Panc1 (cell line): ENCODE results near the gene PAK1. TPM values are rescaled to one million over a fixed set of nuclear protein-coding genes. Genes with fewer than 3 reads are reported as not detected.

Experiments
- ATAC-seq: fragments of 200-7000 bp; cut with Tn5 transposase; 2 replicates; pipeline ENCODE4 v1.9.1; 2020; ENCODE audit warnings: mild to moderate bottlenecking, moderate library complexity
- BruUV-seq: library from RNA; stranded (reverse); fragments of 400-500 nt; replicated peaks from 2 replicates; lab custom pipeline; 2021; lab: Mats Ljungman, UMichigan
- CTCF ChIA-PET: fragments of 300-600 bp; sonication (Branson Sonifier 250); formaldehyde crosslinking; loops from one replicate; lab custom pipeline; 2022; ENCODE audit warnings: antibody characterized with exemption; lab: Charles Lee
- POLR2A ChIA-PET: fragments of 300-600 bp; sonication (Branson Sonifier 250); formaldehyde crosslinking; loops from one replicate; lab custom pipeline; 2022; ENCODE audit warnings: antibody characterized with exemption; lab: Charles Lee
- DNase-seq: peaks from one replicate; pipeline ENCODE4 v3.0.0-alpha.2; 2010; ENCODE audit warnings: low read depth, low spot score
- H3K27ac ChIP-seq: 2 replicates; pipeline ENCODE4 v1.5.1; 2011; ENCODE audit warnings: mild to moderate bottlenecking, low read length, inconsistent platforms
- H3K27me3 ChIP-seq: fragments of 200-500 bp; sonication (Bioruptor generic); 2 replicates; pipeline ENCODE4 v1.6.0; 2014; ENCODE audit warnings: low read length, inconsistent platforms; ENCODE audit not compliant: control insufficient read depth, insufficient read depth
- H3K36me3 ChIP-seq: fragments of 200-500 bp; sonication (Bioruptor generic); 2 replicates; pipeline ENCODE4 v1.5.1; 2014; ENCODE audit warnings: inconsistent platforms, mild to moderate bottlenecking, low read length, moderate library complexity; ENCODE audit not compliant: control insufficient read depth, insufficient read depth
- H3K4me1 ChIP-seq: 2 replicates; pipeline ENCODE4 v1.5.1; 2011; ENCODE audit warnings: inconsistent platforms, mild to moderate bottlenecking, low read length, moderate library complexity; ENCODE audit not compliant: control insufficient read depth, insufficient read depth
- H3K4me3 ChIP-seq, 2 experiments: 2 replicates each; pipeline ENCODE4 v1.5.1; 2011 to 2012; ENCODE audit warnings: low read depth in 2 of 2, low read length in 2 of 2, mild to moderate bottlenecking in 2 of 2, inconsistent platforms in 1 of 2, moderate library complexity in 1 of 2
- H3K9me3 ChIP-seq: fragments of 200-500 bp; sonication (Bioruptor generic); 2 replicates; pipeline ENCODE4 v1.5.1; 2014; ENCODE audit warnings: low read depth, mild to moderate bottlenecking, inconsistent platforms, low read length, moderate library complexity; ENCODE audit not compliant: control insufficient read depth, insufficient read depth
- POLR2AphosphoS5 ChIP-seq: IDR thresholded peaks from 2 replicates; pipeline ENCODE4 v1.6.1; 2012; ENCODE audit warnings: mild to moderate bottlenecking, low read depth, low read length, moderate library complexity
- SIN3A ChIP-seq: IDR thresholded peaks from 2 replicates; pipeline ENCODE4 v1.6.1; 2012; ENCODE audit warnings: low read depth, mild to moderate bottlenecking, low read length, moderate library complexity, borderline replicate concordance; ENCODE audit not compliant: insufficient read depth
- TCF7L2 ChIP-seq: IDR thresholded peaks from 2 replicates; pipeline ENCODE4 v1.6.1; 2011; ENCODE audit warnings: mild to moderate bottlenecking, low read depth, low read length, inconsistent platforms
- in situ Hi-C: cut with HindIII; loops from 2 replicates; pipeline ENCODE4 v1.10.0; 2016; ENCODE audit warnings: low sequenced_read_pairs, low pct_unique_long_range_greater_than_20kb
- intact Hi-C: fragments of 100-400 bp; cut with micrococcal nuclease; formaldehyde crosslinking; loops from one replicate; pipeline ENCODE4 v1.10.0; 2022; ENCODE audit not compliant: unreplicated experiment
- total RNA-seq: library from RNA; stranded (reverse); gene quantifications from one replicate; pipeline ENCODE4 v1.2.1, GENCODE V29; 2021; ENCODE audit not compliant: unreplicated experiment
- TF ChIP-seq, protein P1 (sequence below): fragments of 450-650 bp; IDR thresholded peaks from 2 replicates; pipeline ENCODE4 v1.5.1; 2017; ENCODE audit warnings: mild to moderate bottlenecking
- TF ChIP-seq, protein P2 (sequence below), 2 experiments: IDR thresholded peaks; 2 replicates each; pipeline ENCODE4 v1.6.1; 2011 to 2012; ENCODE audit warnings: low read depth in 2 of 2, control low read depth in 1 of 2, low read length in 1 of 2, mild to moderate bottlenecking in 1 of 2, moderate library complexity in 1 of 2; ENCODE audit not compliant: insufficient read depth in 1 of 2

Gene PAK1
- total RNA-seq, 1 experiment from 2014 or later, result 38.2 TPM

DNA sequence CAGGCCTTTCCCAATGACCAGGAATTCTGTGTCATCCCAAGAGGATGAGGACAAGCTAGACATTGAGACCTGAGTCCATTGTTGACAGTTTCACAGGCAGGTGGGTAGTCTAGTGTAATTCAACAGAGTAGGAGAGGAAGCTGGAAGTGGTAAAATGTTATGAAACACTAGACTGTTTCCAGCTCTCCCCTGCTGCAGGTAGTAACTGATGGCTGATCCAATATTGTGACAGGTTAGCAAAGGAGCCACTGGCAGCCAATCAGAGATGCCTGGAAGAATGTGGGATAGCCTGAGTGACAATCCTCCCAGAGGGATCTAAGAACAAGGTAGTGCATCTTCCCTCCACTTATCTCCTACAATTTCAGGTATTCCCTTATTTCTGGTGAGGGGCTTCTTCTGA is 161.8 kb downstream of the PAK1 start:
- no peak for ATAC-seq
- in situ Hi-C loops, result no loop called here
- no peaks in the 10 kb centered on the region for H3K9me3 ChIP-seq
- TF ChIP-seq, protein P1, sequence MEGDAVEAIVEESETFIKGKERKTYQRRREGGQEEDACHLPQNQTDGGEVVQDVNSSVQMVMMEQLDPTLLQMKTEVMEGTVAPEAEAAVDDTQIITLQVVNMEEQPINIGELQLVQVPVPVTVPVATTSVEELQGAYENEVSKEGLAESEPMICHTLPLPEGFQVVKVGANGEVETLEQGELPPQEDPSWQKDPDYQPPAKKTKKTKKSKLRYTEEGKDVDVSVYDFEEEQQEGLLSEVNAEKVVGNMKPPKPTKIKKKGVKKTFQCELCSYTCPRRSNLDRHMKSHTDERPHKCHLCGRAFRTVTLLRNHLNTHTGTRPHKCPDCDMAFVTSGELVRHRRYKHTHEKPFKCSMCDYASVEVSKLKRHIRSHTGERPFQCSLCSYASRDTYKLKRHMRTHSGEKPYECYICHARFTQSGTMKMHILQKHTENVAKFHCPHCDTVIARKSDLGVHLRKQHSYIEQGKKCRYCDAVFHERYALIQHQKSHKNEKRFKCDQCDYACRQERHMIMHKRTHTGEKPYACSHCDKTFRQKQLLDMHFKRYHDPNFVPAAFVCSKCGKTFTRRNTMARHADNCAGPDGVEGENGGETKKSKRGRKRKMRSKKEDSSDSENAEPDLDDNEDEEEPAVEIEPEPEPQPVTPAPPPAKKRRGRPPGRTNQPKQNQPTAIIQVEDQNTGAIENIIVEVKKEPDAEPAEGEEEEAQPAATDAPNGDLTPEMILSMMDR, result no peak
- no peak for TF ChIP-seq TCF7L2
- no peak for TF ChIP-seq POLR2AphosphoS5
- TF ChIP-seq, protein P2, sequence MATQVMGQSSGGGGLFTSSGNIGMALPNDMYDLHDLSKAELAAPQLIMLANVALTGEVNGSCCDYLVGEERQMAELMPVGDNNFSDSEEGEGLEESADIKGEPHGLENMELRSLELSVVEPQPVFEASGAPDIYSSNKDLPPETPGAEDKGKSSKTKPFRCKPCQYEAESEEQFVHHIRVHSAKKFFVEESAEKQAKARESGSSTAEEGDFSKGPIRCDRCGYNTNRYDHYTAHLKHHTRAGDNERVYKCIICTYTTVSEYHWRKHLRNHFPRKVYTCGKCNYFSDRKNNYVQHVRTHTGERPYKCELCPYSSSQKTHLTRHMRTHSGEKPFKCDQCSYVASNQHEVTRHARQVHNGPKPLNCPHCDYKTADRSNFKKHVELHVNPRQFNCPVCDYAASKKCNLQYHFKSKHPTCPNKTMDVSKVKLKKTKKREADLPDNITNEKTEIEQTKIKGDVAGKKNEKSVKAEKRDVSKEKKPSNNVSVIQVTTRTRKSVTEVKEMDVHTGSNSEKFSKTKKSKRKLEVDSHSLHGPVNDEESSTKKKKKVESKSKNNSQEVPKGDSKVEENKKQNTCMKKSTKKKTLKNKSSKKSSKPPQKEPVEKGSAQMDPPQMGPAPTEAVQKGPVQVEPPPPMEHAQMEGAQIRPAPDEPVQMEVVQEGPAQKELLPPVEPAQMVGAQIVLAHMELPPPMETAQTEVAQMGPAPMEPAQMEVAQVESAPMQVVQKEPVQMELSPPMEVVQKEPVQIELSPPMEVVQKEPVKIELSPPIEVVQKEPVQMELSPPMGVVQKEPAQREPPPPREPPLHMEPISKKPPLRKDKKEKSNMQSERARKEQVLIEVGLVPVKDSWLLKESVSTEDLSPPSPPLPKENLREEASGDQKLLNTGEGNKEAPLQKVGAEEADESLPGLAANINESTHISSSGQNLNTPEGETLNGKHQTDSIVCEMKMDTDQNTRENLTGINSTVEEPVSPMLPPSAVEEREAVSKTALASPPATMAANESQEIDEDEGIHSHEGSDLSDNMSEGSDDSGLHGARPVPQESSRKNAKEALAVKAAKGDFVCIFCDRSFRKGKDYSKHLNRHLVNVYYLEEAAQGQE (IDR thresholded peaks at IDR 0.05; ENCODE audit: insufficient read depth in 1 of 2, low read depth in 2 of 2, low read length in 1 of 2), result no peak
- TF ChIP-seq SIN3A, result no peak
- intact Hi-C loops, result no loop called here
- ChIA-PET CTCF (no interaction called here), POLR2A (interaction anchor here (0.5 kb wide), 1 partner anchor 282 kb away, joined by 3 read pairs; no protein-coding TSS in a partner anchor)
- H3K27ac ChIP-seq, result no peak overlapping the region
- no TSS peak for BruUV-seq
- no peaks in the 10 kb centered on the region; the same call in 1 of the 2 replicates for H3K27me3 ChIP-seq
- no peaks in the 10 kb centered on the region for H3K36me3 ChIP-seq
- H3K4me1 ChIP-seq, result no peaks in the 10 kb centered on the region
- no peak overlapping the region for H3K4me3 ChIP-seq
- DNase-seq, result no peak

- no peak for TF ChIP-seq POLR2AphosphoS5
- Histone ChIP-seq H3K27me3 (no peaks in the 10 kb centered on the region; the same call in 1 of the 2 replicates), H3K9me3 (no peaks in the 10 kb centered on the region), H3K4me3 (no peak overlapping the region), H3K36me3 (no peaks in the 10 kb centered on the region), H3K4me1 (no peaks in the 10 kb centered on the region), H3K27ac (no peak overlapping the region)
- CTCF ChIA-PET, result no interaction called here
- POLR2A ChIA-PET, result interaction anchor here (0.5 kb wide), 1 partner anchor 282 kb away, joined by 3 read pairs; no protein-coding TSS in a partner anchor
- intact Hi-C loops (no loop called here), in situ Hi-C loops (no loop called here)
- no TSS peak for BruUV-seq
- DNase-seq, result no peak
- ATAC-seq, result no peak
Observed at GRCh38 chr11:77311701-77312100, 162.2 kb downstream of the PAK1 start.

GRCh38 chr11:77310721-77311120 is 163.2 kb downstream of the PAK1 start:
- ATAC-seq, result no peak
- Histone ChIP-seq H3K27me3 (no peaks in the 10 kb centered on the region; the same call in 1 of the 2 replicates), H3K36me3 (no peaks in the 10 kb centered on the region), H3K27ac (no peak overlapping the region), H3K9me3 (no peaks in the 10 kb centered on the region), H3K4me3 (no peak overlapping the region), H3K4me1 (no peaks in the 10 kb centered on the region)
- intact Hi-C loops (no loop called here), in situ Hi-C loops (no loop called here)
- CTCF ChIA-PET, result no interaction called here
- POLR2A ChIA-PET, result no interaction called here
- no TSS peak for BruUV-seq
- no peak for TF ChIP-seq SIN3A
- TF ChIP-seq, protein P1, result no peak
- no peak for DNase-seq
